Motor neuron (in vitro differentiated cells): ENCODE measurements around the gene FOXP1. TPM values are rescaled to one million over a fixed set of nuclear protein-coding genes. Genes with fewer than 3 reads are reported as not detected.

Experiments used
- ATAC-seq, 8 experiments: fragments of 200-7000 bp; cut with Tn5 transposase; replicated peaks in 6 of 8; 2 replicates each; pipeline ENCODE4 v1.8.0; 2021; ENCODE audit warnings: mild to moderate bottlenecking in 8 of 8, moderate library complexity in 8 of 8
- H3K27ac ChIP-seq, 2 donors: fragments of 250-450 bp; sonication (Bioruptor Pico); 2 replicates each; pipeline ENCODE4 v1.9.0; 2021; ENCODE audit warnings: antibody characterized with exemption in 2 of 2, mild to moderate bottlenecking in 2 of 2, moderate library complexity in 1 of 2
- H3K4me1 ChIP-seq, 2 donors: fragments of 250-450 bp; sonication (Bioruptor Pico); replicated peaks in 1 of 2; 2 replicates each; pipeline ENCODE4 v1.6.1; 2021; ENCODE audit warnings: antibody characterized with exemption in 2 of 2, mild to moderate bottlenecking in 2 of 2, moderate library complexity in 1 of 2
- H3K4me3 ChIP-seq, 5 donors: fragments of 250-450 bp; sonication (Bioruptor Pico); 2 replicates each; pipeline ENCODE4 v1.9.0; 2021; ENCODE audit warnings: antibody characterized with exemption in 5 of 5, mild to moderate bottlenecking in 5 of 5, moderate library complexity in 4 of 5
- WGBS, 10 experiments: fragments of 450-650 bp; shearing (Covaris generic); methylation state at CpG; one replicate each; pipeline ENCODE4 v1.0.0; 2022; 5-methylcytosine and 5-hydroxymethylcytosine counted together
- in situ Hi-C, 9 experiments: fragments of 400-800 bp; cut with MboI; loops; one replicate each; pipeline ENCODE4 v1.15.0; 2021; ENCODE audit warnings: low sequenced_read_pairs in 9 of 9, low pct_unique_long_range_greater_than_20kb in 2 of 9; ENCODE audit not compliant: unreplicated experiment in 9 of 9
- total RNA-seq, 8 experiments: library from RNA; unstranded; fragments of 300-600 nt; gene quantifications; 2 replicates each; pipeline versions ENCODE4 v1.2.3 to v1.2.4, GENCODE V29; 2022

The FOXP1 gene
- total RNA-seq, 8 experiments from 2014 or later: 7.0 to 118 (median 74.5) TPM

DNA sequence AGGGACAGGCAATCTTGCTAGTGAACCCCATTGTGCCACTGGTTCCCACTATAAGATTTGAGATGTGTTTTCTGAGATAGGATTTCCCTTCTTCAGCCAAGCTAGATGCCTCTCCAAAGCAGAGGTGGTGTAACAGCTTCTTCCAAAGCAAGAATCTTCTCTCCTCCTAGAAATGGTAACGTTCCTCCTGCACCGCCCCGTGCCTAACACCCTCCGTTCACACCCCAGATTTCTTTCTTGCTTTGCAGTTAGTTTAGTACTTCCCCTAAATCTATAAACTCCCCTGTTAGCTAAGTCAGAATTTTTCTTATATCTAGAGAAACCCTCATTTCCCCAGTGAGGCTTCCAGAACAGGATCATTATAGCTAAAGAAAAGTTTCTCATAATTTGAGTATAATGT, 653.5 kb downstream of the FOXP1 start:
- 20 to 100% (median 95%) methylated on average over 1 to 4 of the region's 4 CpGs; no CpG with 5 or more reads in 1 of the 10 experiments for WGBS, 10 experiments
- no peak for ATAC-seq
- in situ Hi-C loops: no loop called here
- H3K27ac ChIP-seq: no peak overlapping the region
- H3K4me1 ChIP-seq: no peaks in the 10 kb centered on the region
- H3K4me3 ChIP-seq: no peak overlapping the region

DNA sequence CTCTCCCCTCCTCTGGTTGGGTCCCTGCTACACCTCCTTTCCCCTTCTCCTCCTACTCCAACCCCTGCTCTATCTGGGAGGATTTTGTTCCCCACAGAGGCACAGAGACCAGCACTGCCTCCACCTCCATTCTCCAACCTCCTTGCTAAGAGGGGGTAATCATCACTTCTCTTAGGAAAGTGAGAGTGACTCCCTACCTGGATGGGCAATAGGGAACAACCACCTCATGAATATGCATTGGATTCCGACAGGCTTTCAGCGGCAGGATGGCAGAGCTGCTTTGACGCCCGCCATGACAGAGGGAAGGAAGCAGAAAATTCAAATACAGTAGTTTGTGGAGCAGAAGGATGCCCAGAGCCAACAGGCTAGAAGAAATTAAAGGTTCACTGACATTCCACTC, 656.3 kb downstream of the FOXP1 start:
- ATAC-seq: no peak
- 90 to 100% (median 93%) methylated on average over 2 to 4 of the region's 4 CpGs; no CpG with 5 or more reads in 5 of the 10 experiments for WGBS, 10 experiments
- in situ Hi-C loops: no loop called here
- H3K27ac ChIP-seq: no peak overlapping the region
- H3K4me3 ChIP-seq: no peak overlapping the region
- no peaks in the 10 kb centered on the region for H3K4me1 ChIP-seq

DNA sequence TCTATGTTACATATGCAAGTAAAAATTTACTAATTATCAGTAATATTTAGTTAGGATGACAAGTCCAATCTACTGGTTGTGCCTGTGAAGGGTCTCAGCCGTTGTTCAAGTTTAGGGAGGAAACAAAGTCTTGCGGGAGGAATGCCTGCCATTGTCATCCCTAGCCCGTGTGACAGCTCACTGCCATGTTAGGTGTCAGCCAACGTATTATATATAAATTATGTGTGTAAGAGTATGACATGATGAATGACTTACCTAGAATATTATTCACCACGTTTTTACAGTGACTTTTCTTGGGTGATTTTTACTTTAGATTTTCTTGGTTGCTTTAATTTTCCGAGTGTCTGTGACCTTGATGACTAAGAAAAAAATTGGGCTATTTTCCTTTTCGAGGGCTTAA, 656.7 kb downstream of the FOXP1 start:
- Histone ChIP-seq H3K4me3 (no peak overlapping the region), H3K4me1 (no peaks in the 10 kb centered on the region), H3K27ac (no peak overlapping the region)
- in situ Hi-C loops: no loop called here
- 67 to 88% (median 74%) methylated on average over 1 to 7 of the region's 7 CpGs for WGBS, 10 experiments
- no peak for ATAC-seq

DNA sequence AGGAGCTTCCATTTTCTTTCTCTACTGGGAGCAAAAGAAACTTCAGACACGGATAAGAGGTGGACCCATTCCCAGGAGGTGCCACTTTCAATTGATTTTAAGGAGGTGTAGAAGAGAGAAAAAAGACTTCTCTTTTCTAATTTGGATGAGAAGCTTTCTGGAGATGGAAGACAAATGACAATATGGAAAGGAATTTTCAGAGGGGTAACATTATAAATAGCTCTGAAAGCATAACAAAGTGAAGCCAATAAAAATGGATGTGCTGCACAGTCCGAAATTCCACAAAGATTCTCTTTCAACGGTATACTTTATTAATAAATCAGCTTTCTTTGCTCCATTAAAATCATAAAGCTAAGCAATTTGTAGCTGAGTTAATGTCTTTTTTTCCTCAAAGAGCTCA, 663.9 kb downstream of the FOXP1 start:
- Histone ChIP-seq H3K27ac (no peak overlapping the region), H3K4me1 (peaks cover 0 to 4% of the 10 kb centered on the region in 2 donors), H3K4me3 (no peak overlapping the region)
- ATAC-seq: no peak
- in situ Hi-C loops: no loop called here
- 38 to 100% (median 89%) methylated on average over 1 to 3 of the region's 3 CpGs for WGBS, 10 experiments

DNA sequence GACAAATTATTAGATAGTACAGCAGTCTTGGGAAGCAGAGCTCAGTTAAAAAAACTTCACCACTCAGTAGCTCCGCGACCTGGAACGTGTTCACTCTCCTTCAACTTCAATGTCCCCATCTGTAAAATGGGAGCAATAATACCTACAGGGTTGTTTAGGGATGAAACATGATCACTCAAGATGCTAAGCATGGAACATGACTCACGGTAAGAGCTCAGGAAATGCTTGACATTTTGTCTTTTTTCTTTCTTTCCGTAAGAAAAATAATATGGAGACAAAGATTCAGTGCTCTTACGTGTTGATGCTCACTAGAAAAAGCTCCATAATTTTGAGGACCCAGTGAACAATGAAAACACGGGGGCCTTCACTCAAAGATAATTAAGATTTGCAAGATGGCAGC, 664.4 kb downstream of the FOXP1 start:
- 40 to 97% (median 84%) methylated on average over 1 to 7 of the region's 7 CpGs for WGBS, 10 experiments
- H3K27ac ChIP-seq: no peak overlapping the region
- no peak overlapping the region for H3K4me3 ChIP-seq
- no peak for ATAC-seq
- peaks cover 0 to 4% of the 10 kb centered on the region in 2 donors for H3K4me1 ChIP-seq
- in situ Hi-C loops: no loop called here

DNA sequence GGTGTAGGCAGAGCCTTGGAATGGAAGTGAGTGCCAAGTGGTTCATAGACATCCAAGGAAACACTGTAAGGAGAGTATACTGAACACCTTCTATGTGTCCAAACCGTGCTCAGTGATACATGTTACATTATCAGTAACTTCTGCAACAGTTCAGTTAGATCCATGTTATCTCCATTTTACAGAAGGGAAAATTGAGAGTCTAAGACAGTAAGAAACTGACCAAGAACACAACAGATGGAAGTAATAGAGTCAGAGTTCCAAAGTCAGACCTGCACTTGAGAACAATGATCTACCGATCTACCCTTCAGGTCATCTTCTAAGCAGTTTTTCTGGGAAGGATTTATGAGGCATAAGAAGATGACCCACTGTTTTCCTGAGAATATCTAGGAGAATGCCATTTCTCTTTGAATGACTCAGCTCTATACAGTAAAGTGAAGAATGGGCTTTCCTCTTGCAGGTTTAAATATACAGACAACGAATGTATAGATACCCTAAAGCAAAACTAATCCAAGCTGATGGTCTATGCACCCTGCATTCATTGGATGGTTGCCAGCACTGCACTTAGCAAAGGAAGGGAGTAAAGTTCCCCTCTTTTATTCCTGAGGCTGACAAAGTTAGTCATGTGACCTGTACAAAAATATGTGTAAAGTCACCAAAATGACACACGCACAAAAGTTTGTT, 667.0 kb downstream of the FOXP1 start:
- in situ Hi-C loops: no loop called here
- WGBS, 10 experiments: 29 to 100% (median 94%) methylated on average over 1 to 4 of the region's 4 CpGs
- peaks cover 0 to 4% of the 10 kb centered on the region in 2 donors for H3K4me1 ChIP-seq
- ATAC-seq: peak in 4 of 8 experiments; percentile 25 to 63 (median 48)
- H3K27ac ChIP-seq: no peak overlapping the region
- H3K4me3 ChIP-seq: no peak overlapping the region

DNA sequence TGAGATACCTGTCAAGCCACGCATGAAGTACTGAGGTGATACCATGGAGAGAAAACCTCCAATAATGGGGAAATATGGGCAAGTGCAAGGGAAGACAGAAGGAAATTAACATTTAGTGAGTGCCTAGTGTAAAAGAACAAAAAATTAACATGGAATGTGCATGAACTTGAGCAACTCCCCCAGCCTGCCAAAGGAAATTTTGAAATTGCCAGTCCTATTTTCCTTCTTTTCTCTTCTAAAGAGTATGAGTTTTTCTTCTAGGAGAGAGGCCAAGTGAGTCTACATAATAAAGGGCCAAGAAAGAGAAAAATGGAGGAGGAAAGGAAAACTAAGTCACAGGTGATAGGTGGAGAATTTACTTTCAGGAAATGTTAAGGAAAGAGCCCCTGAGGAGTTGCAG, 668.7 kb downstream of the FOXP1 start:
- peak in 2 of 8 experiments; percentile 53 to 80 for ATAC-seq
- 57 to 100% (median 90%) methylated on average over 1 of the region's 1 CpG; no CpG with 5 or more reads in 3 of the 10 experiments for WGBS, 10 experiments

DNA sequence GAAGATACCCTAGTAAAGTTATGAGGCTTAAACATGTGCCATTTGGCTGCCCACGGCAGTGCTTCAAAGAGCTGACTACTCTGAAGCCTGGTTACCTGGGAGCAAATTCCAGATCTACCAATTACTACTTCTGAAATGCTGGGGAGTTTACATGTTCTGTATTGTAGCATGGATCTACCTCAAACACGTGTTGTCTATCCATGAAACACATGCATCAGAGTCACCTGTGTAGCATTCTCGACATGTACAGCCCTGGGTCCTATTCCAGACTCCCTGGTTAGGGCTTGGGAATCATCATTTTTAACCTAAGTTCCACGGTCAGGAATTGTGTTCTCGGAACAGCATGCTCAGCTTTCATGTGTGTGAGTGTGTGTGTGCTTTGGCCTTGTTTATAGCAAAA, 671.8 kb downstream of the FOXP1 start:
- in situ Hi-C loops: no loop called here
- no peak for ATAC-seq

More for the DNA sequence above, 668.7 kb downstream of the FOXP1 start:
- in situ Hi-C loops: no loop called here
- peaks cover 4% of the 10 kb centered on the region in 2 donors for H3K4me1 ChIP-seq
- no peak overlapping the region for H3K27ac ChIP-seq
- H3K4me3 ChIP-seq: no peak overlapping the region

DNA sequence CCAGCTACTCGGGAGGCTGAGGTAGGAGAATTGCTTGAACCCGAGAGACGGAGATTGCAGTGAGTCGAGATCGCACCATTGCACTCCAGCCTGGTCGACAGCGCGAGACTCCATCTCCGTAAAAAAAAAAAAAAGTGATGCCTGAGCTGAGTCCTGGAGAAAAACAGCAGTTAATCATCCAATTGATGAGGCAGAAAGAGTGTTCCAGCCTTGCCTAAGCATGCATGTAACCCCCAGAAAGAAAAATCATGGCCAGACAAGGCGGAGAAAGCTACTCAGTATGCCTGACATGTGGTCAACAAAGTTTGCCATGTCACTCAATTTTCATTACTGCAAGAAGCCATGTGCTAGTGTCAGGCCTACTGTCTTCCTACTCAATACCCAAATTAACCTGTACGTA, 678.0 kb downstream of the FOXP1 start:
- in situ Hi-C loops: no loop called here
- no peak overlapping the region for H3K4me3 ChIP-seq
- WGBS, 10 experiments: 61 to 100% (median 90%) methylated on average over 1 to 11 of the region's 11 CpGs; no CpG with 5 or more reads in 1 of the 10 experiments
- H3K27ac ChIP-seq: no peak overlapping the region
- no peak for ATAC-seq
- peaks cover 0 to 10% of the 10 kb centered on the region in 2 donors for H3K4me1 ChIP-seq

More for the DNA sequence above, 671.8 kb downstream of the FOXP1 start:
- 50 to 96% (median 84%) methylated on average over 2 to 5 of the region's 5 CpGs; no CpG with 5 or more reads in 4 of the 10 experiments for WGBS, 10 experiments
- no peak overlapping the region for H3K4me3 ChIP-seq
- no peak overlapping the region for H3K27ac ChIP-seq
- peaks cover 2 to 10% of the 10 kb centered on the region in 2 donors for H3K4me1 ChIP-seq

Other genes with a start within 250 kb of the FOXP1 start
- gene EIF4E3, start 141.7 kb upstream of the FOXP1 start, total RNA-seq: 1 to 10 TPM; 1.2 to 9.4 (median 5.6) TPM
- gene GPR27, start 170.1 kb upstream of the FOXP1 start, total RNA-seq: 10 to 100 TPM in 4 of 8 experiments, 1 to 10 TPM in 1, under 1 TPM in 2, not detected in 1; 0.17 to 20.5 (median 11.0) TPM
- gene PROK2, start 201.4 kb upstream of the FOXP1 start, total RNA-seq: under 1 TPM in 5 of 8 experiments, not detected in 3; 0.16 to 0.62 (median 0.23) TPM